Breast epithelium (tissue), 3 donors: ENCODE results near the gene CD58.
"Not testable (repeated sequence)": the region's sequence is repeated elsewhere in the genome, so short reads cannot be mapped to it uniquely, and the experiment has no call there.

Experiments used
- CTCF ChIP-seq, 3 donors: fragments of 450-650 bp; IDR thresholded peaks; one replicate each; pipeline ENCODE4 v1.5.1; 2016 to 2017; ENCODE audit warnings: antibody characterized with exemption in 3 of 3, mild to moderate bottlenecking in 3 of 3, moderate library complexity in 3 of 3
- POLR2A ChIP-seq: fragments of 450-650 bp; IDR thresholded peaks from one replicate; pipeline ENCODE4 v1.6.1; 2016; ENCODE audit warnings: antibody characterized with exemption, mild to moderate bottlenecking, moderate library complexity
- POLR2AphosphoS5 ChIP-seq, 3 donors: sonication (generic); formaldehyde crosslinking; IDR thresholded peaks; one replicate each; pipeline ENCODE4 v1.6.1; 2017; ENCODE audit warnings: antibody characterized with exemption in 3 of 3

GRCh38 chr1:116620392-116620791, 49.6 kb upstream of the CD58 start:
- TF ChIP-seq CTCF (IDR thresholded peaks at IDR 0.05); POLR2A; POLR2AphosphoS5 (IDR thresholded peaks at IDR 0.05): not testable (repeated sequence)
